HepG2 (cell line): ENCODE data around the gene KRT38. TPM values are rescaled to one million over a fixed set of nuclear protein-coding genes. Genes with fewer than 3 reads are reported as not detected.
A peak's percentile ranks its signal among the peaks of the same experiment; 100 is the strongest.

ENCODE experiments used
- ATAC-seq: fragments of 200-7000 bp; cut with Tn5 transposase; 3 replicates; pipeline ENCODE4 v1.9.1; 2020; ENCODE audit warnings: mild to moderate bottlenecking, moderate library complexity
- BruUV-seq: library from RNA; stranded (reverse); fragments of 400-500 nt; replicated peaks from 2 replicates; lab custom pipeline; 2021; lab: Mats Ljungman, UMichigan
- CTCF ChIA-PET: fragments of 300-600 bp; formaldehyde crosslinking; extraction: SDS; loops from one replicate; lab custom pipeline; 2021; ENCODE audit warnings: low total read pairs, inconsistent platforms, low intra/inter-chr PET ratio; lab: Yijun Ruan, JAX
- POLR2A ChIA-PET: fragments of 350-600 bp; sonication (Branson Sonifier 250); formaldehyde crosslinking; loops from one replicate; lab custom pipeline; 2020; ENCODE audit warnings: antibody characterized with exemption, inconsistent platforms; lab: Yijun Ruan, JAX
- DNase-seq: peaks from one replicate; pipeline ENCODE4 v3.0.0-alpha.2; 2015; ENCODE audit warnings: low spot score
- FAIRE-seq: peaks from 3 replicates; lab custom pipeline; 2011; peaks lifted over from hg19 to GRCh38; lab: Jason Lieb, UNC
- H2AFZ ChIP-seq: one replicate; pipeline ENCODE4 v1.6.1; 2011; ENCODE audit warnings: low read length, inconsistent platforms
- H3K27ac ChIP-seq: fragments of 300-600 bp; 3 replicates; pipeline ENCODE4 v1.8.0; 2011; ENCODE audit warnings: mixed run types, mild to moderate bottlenecking, mixed read lengths, low read length, inconsistent platforms; ENCODE audit not compliant: insufficient read depth; ENCODE audit errors: extremely low read length
- H3K27me3 ChIP-seq, 2 experiments: fragments of 200-600 bp in 1 of 2; 2 replicates in 1 of 2; 3 replicates in 1 of 2; pipeline versions ENCODE4 v1.6.0 to v1.8.0; 2011; ENCODE audit warnings: low read length in 2 of 2, mild to moderate bottlenecking in 2 of 2, moderate library complexity in 2 of 2, inconsistent platforms in 1 of 2; ENCODE audit not compliant: insufficient read depth in 2 of 2, control insufficient read depth in 1 of 2
- H3K36me3 ChIP-seq, 2 experiments: fragments of 200-600 bp in 1 of 2; replicated peaks in 1 of 2; 2 replicates in 1 of 2; 3 replicates in 1 of 2; pipeline versions ENCODE4 v1.5.1 to v1.8.0; 2011; ENCODE audit warnings: low read length in 2 of 2, inconsistent platforms in 1 of 2; ENCODE audit not compliant: insufficient read depth in 2 of 2, control insufficient read depth in 1 of 2
- H3K4me1 ChIP-seq: 2 replicates; pipeline ENCODE4 v1.5.1; 2012; ENCODE audit warnings: low read length, inconsistent platforms; ENCODE audit not compliant: insufficient read depth
- H3K4me2 ChIP-seq: 2 replicates; pipeline ENCODE4 v1.6.0; 2011; ENCODE audit warnings: low read depth, low read length, inconsistent platforms
- H3K4me3 ChIP-seq, 3 experiments: fragments of 200-600 bp in 1 of 3; sonication (generic), shearing (Covaris generic) in 1 of 3; replicated peaks in 1 of 3; 2 replicates each; pipeline ENCODE4 v1.5.1; 2011 to 2016; ENCODE audit warnings: low read length in 3 of 3, inconsistent platforms in 2 of 3, low read depth in 2 of 3, mild to moderate bottlenecking in 2 of 3, control low read depth in 1 of 3, mixed read lengths in 1 of 3; ENCODE audit not compliant: insufficient read depth in 1 of 3
- H3K79me2 ChIP-seq: one replicate; pipeline ENCODE4 v1.6.1; 2011; ENCODE audit warnings: low read length, inconsistent platforms; ENCODE audit not compliant: insufficient read depth
- H3K9ac ChIP-seq: 2 replicates; pipeline ENCODE4 v1.6.0; 2011; ENCODE audit warnings: mild to moderate bottlenecking, low read depth, low read length, inconsistent platforms; ENCODE audit not compliant: insufficient read depth
- H3K9me3 ChIP-seq: 2 replicates; pipeline ENCODE4 v1.5.1; 2012; ENCODE audit warnings: mild to moderate bottlenecking, low read length
- H4K20me1 ChIP-seq: 2 replicates; pipeline ENCODE4 v1.6.0; 2011; ENCODE audit warnings: inconsistent platforms, mild to moderate bottlenecking, low read length, moderate library complexity; ENCODE audit not compliant: insufficient read depth
- AGO1 ChIP-seq: fragments of 200-400 bp; formaldehyde crosslinking; IDR thresholded peaks from 2 replicates; pipeline ENCODE4 v1.6.1; 2017; ENCODE audit warnings: mild to moderate bottlenecking, low read depth, low read length, moderate library complexity; ENCODE audit not compliant: poor library complexity, severe bottlenecking
- CREB1 ChIP-seq, 2 experiments: fragments of 450-650 bp in 1 of 2; IDR thresholded peaks; 2 replicates each; pipeline ENCODE4 v1.6.1; 2016 to 2017; ENCODE audit warnings: control low read depth in 1 of 2, mild to moderate bottlenecking in 1 of 2, missing compliant biosample characterization in 1 of 2, missing genetic modification characterization in 1 of 2
- GMEB2 ChIP-seq: IDR thresholded peaks from 2 replicates; pipeline ENCODE4 v1.6.1; 2016; ENCODE audit warnings: missing biosample characterization, missing genetic modification reagents, low read depth
- GPN1 ChIP-seq: sonication (generic); formaldehyde crosslinking; IDR thresholded peaks from 2 replicates; pipeline ENCODE4 v1.5.1; 2020; ENCODE audit warnings: missing genetic modification reagents, borderline replicate concordance
- MXI1 ChIP-seq: IDR thresholded peaks from 3 replicates; pipeline ENCODE4 v1.6.1; 2012; ENCODE audit warnings: low read depth, low read length, inconsistent platforms, borderline replicate concordance
- NFKB2 ChIP-seq: sonication (generic); formaldehyde crosslinking; IDR thresholded peaks from 2 replicates; pipeline ENCODE4 v1.4.0; 2020; ENCODE audit warnings: missing genetic modification reagents, borderline replicate concordance
- ZNF468 ChIP-seq: sonication (generic); formaldehyde crosslinking; IDR thresholded peaks from 2 replicates; pipeline ENCODE4 v1.8.0; 2022; ENCODE audit warnings: mild to moderate bottlenecking, moderate library complexity, missing genetic modification reagents
- ZNF687 ChIP-seq: sonication (generic); formaldehyde crosslinking; IDR thresholded peaks from 2 replicates; pipeline ENCODE4 v1.5.1; 2020; ENCODE audit warnings: mild to moderate bottlenecking, missing genetic modification reagents, moderate library complexity
- ZNF768 ChIP-seq: sonication (generic); formaldehyde crosslinking; IDR thresholded peaks from 2 replicates; pipeline ENCODE4 v1.4.0; 2020; ENCODE audit warnings: missing genetic modification reagents
- WGBS: methylation state at CpG from one replicate; pipeline ENCODE4 v1.1.6; 2017; ENCODE audit warnings: low lambda C conversion rate; 5-methylcytosine and 5-hydroxymethylcytosine counted together
- in situ Hi-C: cut with HindIII; loops from 2 replicates; pipeline ENCODE4 v1.10.0; 2017; ENCODE audit warnings: low pct_unique_long_range_greater_than_20kb; ENCODE audit not compliant: extremely low pct_ligation_motif_present
- intact Hi-C: fragments of 100-400 bp; cut with micrococcal nuclease; formaldehyde crosslinking; loops from one replicate; pipeline ENCODE4 v1.10.0; 2022; ENCODE audit not compliant: unreplicated experiment
- polyA plus RNA-seq, 8 experiments: library from polyadenylated mRNA; depleted of rRNA in 3 of 8; stranded (reverse) in 7 of 8; unstranded in 1 of 8; fragments of >200 nt; fragmentation: Illumina TruSeq in 4 of 8; extraction: Trizol in 4 of 8; gene quantifications; 2 replicates each; pipeline versions ENCODE4 v1.2.1 to v1.2.3, GENCODE V29; 2011 to 2016; ENCODE audit warnings: low read depth in 4 of 8, missing spikeins in 1 of 8, mixed read lengths in 1 of 8; ENCODE audit not compliant: insufficient read depth in 1 of 8
- total RNA-seq, 5 experiments: library from RNA; depleted of rRNA; stranded (reverse); fragments of >200 nt; fragmentation: Illumina TruSeq; extraction: Trizol; gene quantifications; 2 replicates each; pipeline ENCODE4 v1.2.3, GENCODE V29; 2016; ENCODE audit warnings: low read depth in 1 of 5
- TF ChIP-seq, protein P1 (sequence below): sonication (generic); formaldehyde crosslinking; IDR thresholded peaks from 2 replicates; pipeline ENCODE4 v1.5.0; 2020; ENCODE audit warnings: missing genetic modification reagents, mild to moderate bottlenecking, borderline replicate concordance

Gene KRT38
- total and polyA plus RNA-seq, 2 of the 13 experiments (the other 11 are each of a cell fraction or from before 2014, with no cell fraction given): not detected

- intact Hi-C loops: no loop called here
- BruUV-seq: no TSS peak
These were observed 37.3 kb downstream of the KRT38 start for GRCh38 chr17:41403404-41404023.

DNA sequence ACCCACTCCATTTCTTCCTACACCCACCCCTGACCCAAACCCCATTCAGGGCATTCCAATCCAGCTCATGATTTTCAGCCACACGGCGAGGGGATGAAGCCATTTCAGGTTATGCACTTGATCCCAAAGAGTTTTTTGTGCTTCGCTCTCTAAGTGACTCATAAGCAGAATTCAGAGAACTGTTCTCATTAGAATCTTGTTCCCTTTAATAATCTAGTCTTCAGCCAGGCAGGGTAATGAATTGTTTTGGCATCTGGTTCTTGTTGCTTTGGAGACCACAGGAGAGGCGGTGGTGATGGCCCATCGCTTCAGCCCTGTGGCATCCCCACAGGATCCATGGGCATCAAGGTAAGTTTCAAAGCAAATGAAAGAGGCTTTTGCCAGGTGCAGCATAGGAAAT is 38.6 kb downstream of the KRT38 start:
- POLR2A ChIA-PET: interaction anchor here (0.9 kb wide), 1 partner anchor 14 kb away, joined by 3 read pairs; no protein-coding TSS in a partner anchor
- Histone ChIP-seq H3K36me3 (no peaks in the 10 kb centered on the region), H2AFZ (no peak overlapping the region), H3K27ac (no peak overlapping the region), H4K20me1 (no peaks in the 10 kb centered on the region), H3K27me3 (no peaks in the 10 kb centered on the region; a peak in 1 of 5 replicates), H3K4me1 (peaks cover 34% of the 10 kb centered on the region), H3K9me3 (no peaks in the 10 kb centered on the region), H3K4me3 (no peak overlapping the region), H3K4me2 (no peak overlapping the region), H3K79me2 (no peaks in the 10 kb centered on the region), H3K9ac (no peak overlapping the region)
- no peak for FAIRE-seq
- in situ Hi-C loops (no loop called here), intact Hi-C loops (no loop called here)
- WGBS: 84% methylated on average over 5 of the region's 5 CpGs
- DNase-seq: no peak
- CTCF ChIA-PET: no interaction called here
- no TSS peak for BruUV-seq
- ATAC-seq: no peak
- no peak for TF ChIP-seq ZNF468
- no peak for TF ChIP-seq GPN1 (CRISPR knock-in tag)
- TF ChIP-seq ZNF687: no peak
- no peak for TF ChIP-seq NFKB2 (CRISPR knock-in tag)
- TF ChIP-seq GMEB2: no peak
- TF ChIP-seq, protein P1, sequence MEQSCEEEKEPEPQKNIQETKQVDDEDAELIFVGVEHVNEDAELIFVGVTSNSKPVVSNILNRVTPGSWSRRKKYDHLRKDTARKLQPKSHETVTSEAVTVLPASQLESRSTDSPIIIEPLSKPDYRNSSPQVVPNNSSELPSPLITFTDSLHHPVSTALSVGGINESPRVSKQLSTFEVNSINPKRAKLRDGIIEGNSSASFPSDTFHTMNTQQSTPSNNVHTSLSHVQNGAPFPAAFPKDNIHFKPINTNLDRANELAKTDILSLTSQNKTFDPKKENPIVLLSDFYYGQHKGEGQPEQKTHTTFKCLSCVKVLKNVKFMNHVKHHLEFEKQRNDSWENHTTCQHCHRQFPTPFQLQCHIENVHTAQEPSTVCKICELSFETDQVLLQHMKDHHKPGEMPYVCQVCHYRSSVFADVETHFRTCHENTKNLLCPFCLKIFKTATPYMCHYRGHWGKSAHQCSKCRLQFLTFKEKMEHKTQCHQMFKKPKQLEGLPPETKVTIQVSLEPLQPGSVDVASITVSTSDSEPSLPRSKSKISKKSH (CRISPR knock-in tag): no peak
- TF ChIP-seq MXI1: no peak

More at GRCh38 chr17:41403404-41404023, 37.3 kb downstream of the KRT38 start:
- Histone ChIP-seq H3K9ac (no peak overlapping the region), H2AFZ (no peak overlapping the region), H3K9me3 (no peaks in the 10 kb centered on the region), H3K27me3 (no peaks in the 10 kb centered on the region), H3K27ac (no peak overlapping the region), H3K36me3 (no peaks in the 10 kb centered on the region), H3K4me3 (no peak overlapping the region), H3K4me2 (no peak overlapping the region), H3K4me1 (peaks cover 34% of the 10 kb centered on the region), H4K20me1 (no peaks in the 10 kb centered on the region)
- no peak for ATAC-seq
- in situ Hi-C loops: no loop called here
- no peak for FAIRE-seq
- POLR2A ChIA-PET: interaction anchor here (0.9 to 4.1 kb wide), 6 partner anchors 10 to 501 kb away, joined by 3 to 35 read pairs (median 3); partner anchors contain the start of gene KRT19
- CTCF ChIA-PET: no interaction called here
- 27% methylated on average over 4 of the region's 4 CpGs for WGBS
- TF ChIP-seq CREB1 (IDR thresholded peaks at IDR 0.05): peak; percentile 83
- TF ChIP-seq CREB1 (CRISPR knock-in tag; IDR thresholded peaks at IDR 0.05): no peak
- TF ChIP-seq ZNF768 (CRISPR knock-in tag): peak; percentile 83; the same call in 1 of the 2 replicates
- no peak for TF ChIP-seq AGO1
- TF ChIP-seq, all 625 proteins: peak for 2
- DNase-seq: no peak
- H3K79me2 ChIP-seq: no peaks in the 10 kb centered on the region
